ENCODE results near the gene HERPUD1. TPM values are rescaled to one million over a fixed set of nuclear protein-coding genes. Genes with fewer than 3 reads are reported as not detected.
A peak's percentile ranks its signal among the peaks of the same experiment; 100 is the strongest.

The HERPUD1 gene
- total RNA-seq, 1 donor from 2014 or later = 251 TPM

GRCh38 chr16:56936491-56936890 lies 4.5 kb downstream of the HERPUD1 start:
- H3K4me3 Mint-ChIP-seq (ENCODE audit: unreplicated experiment) = peak overlapping the region; percentile 98
- peaks cover 54% of the 10 kb centered on the region for H3K4me1 Mint-ChIP-seq (ENCODE audit: unreplicated experiment)
- no peaks in the 10 kb centered on the region for H3K27me3 Mint-ChIP-seq (ENCODE audit: unreplicated experiment)
- DNase-seq (ENCODE audit: extremely low spot score, unreplicated experiment) = no peak
- H3K36me3 Mint-ChIP-seq (ENCODE audit: unreplicated experiment) = peaks cover 71% of the 10 kb centered on the region
- H3K27ac Mint-ChIP-seq (ENCODE audit: unreplicated experiment) = peak overlapping the region; percentile 87
- no peak for TF ChIP-seq CTCF (IDR thresholded peaks at IDR 0.05)
- H3K9me3 Mint-ChIP-seq (ENCODE audit: unreplicated experiment) = no peaks in the 10 kb centered on the region

GRCh38 chr16:56936950-56937349 lies 5.0 kb downstream of the HERPUD1 start:
- peaks cover 56% of the 10 kb centered on the region for H3K4me1 Mint-ChIP-seq (ENCODE audit: unreplicated experiment)
- no peaks in the 10 kb centered on the region for H3K9me3 Mint-ChIP-seq (ENCODE audit: unreplicated experiment)
- no peaks in the 10 kb centered on the region for H3K27me3 Mint-ChIP-seq (ENCODE audit: unreplicated experiment)
- TF ChIP-seq CTCF (IDR thresholded peaks at IDR 0.05) = no peak
- DNase-seq (ENCODE audit: extremely low spot score, unreplicated experiment) = no peak
- H3K27ac Mint-ChIP-seq (ENCODE audit: unreplicated experiment) = peak overlapping the region; percentile 87
- peaks cover 74% of the 10 kb centered on the region for H3K36me3 Mint-ChIP-seq (ENCODE audit: unreplicated experiment)
- H3K4me3 Mint-ChIP-seq (ENCODE audit: unreplicated experiment) = peak overlapping the region; percentile 98

GRCh38 chr16:56938664-56939513 lies 6.9 kb downstream of the HERPUD1 start:
- H3K4me3 Mint-ChIP-seq (ENCODE audit: unreplicated experiment) = no peak overlapping the region
- H3K36me3 Mint-ChIP-seq (ENCODE audit: unreplicated experiment) = peaks cover 82% of the 10 kb centered on the region
- peaks cover 69% of the 10 kb centered on the region for H3K4me1 Mint-ChIP-seq (ENCODE audit: unreplicated experiment)
- no peaks in the 10 kb centered on the region for H3K27me3 Mint-ChIP-seq (ENCODE audit: unreplicated experiment)
- no peaks in the 10 kb centered on the region for H3K9me3 Mint-ChIP-seq (ENCODE audit: unreplicated experiment)
- DNase-seq (ENCODE audit: extremely low spot score, unreplicated experiment) = no peak
- peak overlapping the region; percentile 62 for H3K27ac Mint-ChIP-seq (ENCODE audit: unreplicated experiment)
- no peak for TF ChIP-seq CTCF (IDR thresholded peaks at IDR 0.05)

GRCh38 chr16:56939801-56940200 lies 7.9 kb downstream of the HERPUD1 start:
- TF ChIP-seq CTCF (IDR thresholded peaks at IDR 0.05) = no peak
- no peak for DNase-seq (ENCODE audit: extremely low spot score, unreplicated experiment)
- Mint-ChIP-seq H3K4me3 (ENCODE audit: unreplicated experiment) (no peak overlapping the region), H3K4me1 (ENCODE audit: unreplicated experiment) (peaks cover 69% of the 10 kb centered on the region), H3K27me3 (ENCODE audit: unreplicated experiment) (no peaks in the 10 kb centered on the region), H3K36me3 (ENCODE audit: unreplicated experiment) (peaks cover 80% of the 10 kb centered on the region), H3K27ac (ENCODE audit: unreplicated experiment) (peak overlapping the region; percentile 10), H3K9me3 (ENCODE audit: unreplicated experiment) (no peaks in the 10 kb centered on the region)

GRCh38 chr16:56941092-56941491 lies 9.2 kb downstream of the HERPUD1 start:
- Mint-ChIP-seq H3K4me1 (ENCODE audit: unreplicated experiment) (peaks cover 67% of the 10 kb centered on the region), H3K4me3 (ENCODE audit: unreplicated experiment) (no peak overlapping the region), H3K27me3 (ENCODE audit: unreplicated experiment) (no peaks in the 10 kb centered on the region), H3K9me3 (ENCODE audit: unreplicated experiment) (no peaks in the 10 kb centered on the region), H3K27ac (ENCODE audit: unreplicated experiment) (no peak overlapping the region), H3K36me3 (ENCODE audit: unreplicated experiment) (peaks cover 70% of the 10 kb centered on the region)
- no peak for TF ChIP-seq CTCF (IDR thresholded peaks at IDR 0.05)
- no peak for DNase-seq (ENCODE audit: extremely low spot score, unreplicated experiment)

Data from osteocyte (in vitro differentiated cells).